Stomach (tissue), 9 donors: ENCODE data around the gene KIF5A. TPM values are rescaled to one million over a fixed set of nuclear protein-coding genes. Genes with fewer than 3 reads are reported as not detected.

Source experiments
- DNase-seq, 2 donors: peaks; one replicate each; pipeline versions ENCODE4 v3.0.0 to v3.0.0-alpha.2; 2013 to 2019
- H3K27ac ChIP-seq, 5 donors: fragments of 200-600 bp in 4 of 5; sonication (generic) in 4 of 5; one replicate each; pipeline ENCODE4 v1.5.1; 2013 to 2019; ENCODE audit warnings: mild to moderate bottlenecking in 1 of 5, moderate library complexity in 1 of 5
- H3K27me3 ChIP-seq, 3 donors: fragments of 200-600 bp; sonication (generic); one replicate each; pipeline ENCODE4 v1.5.1; 2017 to 2019; ENCODE audit warnings: mixed run types in 1 of 3
- H3K36me3 ChIP-seq, 4 donors: fragments of 200-600 bp; sonication (generic); 1 replicate in 3 of 4; 2 replicates in 1 of 4; pipeline ENCODE4 v1.5.1; 2016 to 2019
- H3K4me1 ChIP-seq, 4 donors: fragments of 200-600 bp; sonication (generic); one replicate each; pipeline ENCODE4 v1.5.1; 2016 to 2019
- H3K4me3 ChIP-seq, 4 donors: fragments of 200-600 bp; sonication (generic) in 3 of 4; one replicate each; pipeline ENCODE4 v1.5.1; 2016 to 2019; ENCODE audit warnings: mild to moderate bottlenecking in 1 of 4
- H3K9me3 ChIP-seq, 4 donors: fragments of 200-600 bp; sonication (generic); one replicate each; pipeline ENCODE4 v1.5.1; 2016 to 2019
- EP300 ChIP-seq: sonication (generic); formaldehyde crosslinking; IDR thresholded peaks from one replicate; pipeline ENCODE4 v1.6.1; 2017; ENCODE audit warnings: antibody characterized with exemption
- POLR2A ChIP-seq, 4 donors: fragments of 450-650 bp; IDR thresholded peaks; one replicate each; pipeline ENCODE4 v1.6.1; 2016; ENCODE audit warnings: antibody characterized with exemption in 4 of 4, control low read depth in 2 of 4, mild to moderate bottlenecking in 1 of 4, moderate library complexity in 1 of 4
- POLR2AphosphoS5 ChIP-seq, 3 donors: sonication (generic); formaldehyde crosslinking; IDR thresholded peaks; one replicate each; pipeline ENCODE4 v1.6.1; 2016; ENCODE audit warnings: antibody characterized with exemption in 3 of 3
- WGBS, 5 donors: extraction: QIAGEN DNeasy Blood & Tissue Kit in 3 of 5; methylation state at CpG; one replicate each; pipeline versions ENCODE4 v1.1.5 to v1.1.7; 2013 to 2018; 5-methylcytosine and 5-hydroxymethylcytosine counted together
- intact Hi-C: fragments of 100-400 bp; cut with DNase I; formaldehyde crosslinking; loops from one replicate; pipeline ENCODE4 v1.15.1; 2023; ENCODE audit warnings: low total_unique reads
- polyA plus RNA-seq, 3 donors: library from polyadenylated mRNA; stranded (reverse); fragments of 200-250 nt; gene quantifications; one replicate each; pipeline ENCODE4 v1.2.3, GENCODE V29; 2013
- total RNA-seq, 5 donors: library from RNA; depleted of rRNA; stranded (reverse); fragments of >200 nt; gene quantifications; one replicate each; pipeline versions ENCODE4 v1.1.0 to v1.2.3, GENCODE V29; 2014 to 2016
- TF ChIP-seq, protein P1 (sequence below), 7 experiments: fragments of 450-650 bp in 4 of 7; fragments of 200-600 bp in 3 of 7; sonication (generic) in 3 of 7; IDR thresholded peaks; one replicate each; pipeline ENCODE4 v1.5.1; 2016 to 2019; ENCODE audit warnings: antibody characterized with exemption in 7 of 7, control low read depth in 2 of 7, mild to moderate bottlenecking in 1 of 7
- donor health status: healthy with polysubstance abuse.
- donor health status: Bipolar disorder and iron deficiency.
- donor health status: healthy.

Gene KIF5A
- total and polyA plus RNA-seq, 8 donors, result 0.19 to 2.3 (median 1.3) TPM; not detected in 1

DNA sequence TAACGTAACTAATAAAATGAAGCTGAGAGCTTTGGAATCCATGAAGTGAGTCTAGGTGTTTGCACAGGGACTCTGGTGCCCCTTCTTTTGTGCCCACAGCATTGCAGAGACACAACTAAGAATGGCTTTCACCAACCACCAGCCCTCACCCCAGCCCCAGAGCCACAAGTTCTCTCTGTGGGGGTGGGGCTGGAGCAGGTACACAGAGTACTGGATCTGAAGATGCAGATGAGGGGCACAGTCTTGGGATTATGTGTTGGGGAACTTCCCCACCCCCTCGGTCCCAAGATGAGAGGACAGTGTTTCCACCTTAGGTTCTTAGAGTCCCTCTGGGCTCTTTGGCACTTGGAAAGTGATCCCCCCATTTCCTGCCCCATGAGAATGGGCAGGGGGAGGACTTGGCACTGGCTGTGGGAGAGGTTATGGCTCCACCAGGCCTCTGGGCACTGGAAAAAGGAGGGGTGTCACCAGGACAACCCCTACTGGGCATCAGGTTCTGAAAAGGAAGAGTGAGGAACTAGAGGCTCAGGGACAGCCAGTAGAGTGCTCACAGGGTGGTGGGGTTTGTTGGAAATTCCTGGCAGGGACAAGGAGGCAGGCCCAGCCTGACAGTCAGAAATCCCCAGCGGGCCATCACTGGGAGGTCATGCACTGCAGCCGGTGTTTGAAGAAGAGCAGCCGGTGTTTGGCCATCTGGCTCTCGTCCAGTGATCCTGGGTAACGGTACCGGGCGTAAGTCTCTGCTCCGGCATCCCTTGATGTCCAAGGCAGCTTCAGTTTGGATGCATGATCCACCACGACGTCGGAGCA is 76.5 kb downstream of the KIF5A start:
- no peak for DNase-seq
- Histone ChIP-seq H3K4me3 (no peak overlapping the region), H3K27me3 (peaks cover 0 to 98% (median 79%) of the 10 kb centered on the region in 3 donors), H3K27ac (no peak overlapping the region), H3K9me3 (no peaks in the 10 kb centered on the region), H3K4me1 (peaks cover 7 to 21% (median 16%) of the 10 kb centered on the region in 4 donors), H3K36me3 (peaks cover 0 to 18% (median 3%) of the 10 kb centered on the region in 4 donors)
- 23 to 49% (median 31%) methylated on average over 5 to 13 of the region's 13 CpGs for WGBS, 5 donors
- intact Hi-C loops, result no loop called here
- TF ChIP-seq, protein P1, sequence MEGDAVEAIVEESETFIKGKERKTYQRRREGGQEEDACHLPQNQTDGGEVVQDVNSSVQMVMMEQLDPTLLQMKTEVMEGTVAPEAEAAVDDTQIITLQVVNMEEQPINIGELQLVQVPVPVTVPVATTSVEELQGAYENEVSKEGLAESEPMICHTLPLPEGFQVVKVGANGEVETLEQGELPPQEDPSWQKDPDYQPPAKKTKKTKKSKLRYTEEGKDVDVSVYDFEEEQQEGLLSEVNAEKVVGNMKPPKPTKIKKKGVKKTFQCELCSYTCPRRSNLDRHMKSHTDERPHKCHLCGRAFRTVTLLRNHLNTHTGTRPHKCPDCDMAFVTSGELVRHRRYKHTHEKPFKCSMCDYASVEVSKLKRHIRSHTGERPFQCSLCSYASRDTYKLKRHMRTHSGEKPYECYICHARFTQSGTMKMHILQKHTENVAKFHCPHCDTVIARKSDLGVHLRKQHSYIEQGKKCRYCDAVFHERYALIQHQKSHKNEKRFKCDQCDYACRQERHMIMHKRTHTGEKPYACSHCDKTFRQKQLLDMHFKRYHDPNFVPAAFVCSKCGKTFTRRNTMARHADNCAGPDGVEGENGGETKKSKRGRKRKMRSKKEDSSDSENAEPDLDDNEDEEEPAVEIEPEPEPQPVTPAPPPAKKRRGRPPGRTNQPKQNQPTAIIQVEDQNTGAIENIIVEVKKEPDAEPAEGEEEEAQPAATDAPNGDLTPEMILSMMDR (IDR thresholded peaks at IDR 0.05), result no peak
- no peak for TF ChIP-seq POLR2A (IDR thresholded peaks at IDR 0.05)
- TF ChIP-seq EP300, result no peak
- no peak for TF ChIP-seq POLR2AphosphoS5 (IDR thresholded peaks at IDR 0.05)

DNA sequence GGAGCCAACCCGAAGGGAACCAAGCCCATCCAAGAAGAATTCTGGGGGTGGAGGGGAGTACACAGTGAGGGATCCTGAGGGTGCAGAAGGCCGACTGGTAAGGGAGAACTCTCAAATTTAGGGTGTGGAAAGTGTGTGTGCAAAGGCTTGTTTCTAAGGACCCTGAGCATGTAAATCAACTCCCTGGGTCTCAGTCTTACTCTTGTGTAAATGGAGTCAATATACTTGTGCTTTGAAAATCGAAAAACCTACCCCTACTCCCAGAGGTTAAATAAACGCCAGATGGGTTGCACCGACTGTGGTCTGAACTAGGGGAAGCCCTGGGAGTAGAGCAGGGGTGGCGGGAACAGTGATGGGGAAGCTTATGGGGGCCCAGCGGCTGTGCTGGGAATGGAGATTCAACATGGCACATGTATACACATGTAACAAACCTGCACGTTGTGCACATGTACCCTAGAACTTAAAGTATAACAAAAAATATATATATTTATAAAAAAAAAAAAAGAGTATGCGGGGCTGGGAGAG is 77.1 kb downstream of the KIF5A start:
- H3K9me3 ChIP-seq, result no peaks in the 10 kb centered on the region
- TF ChIP-seq POLR2A (IDR thresholded peaks at IDR 0.05), result no peak
- TF ChIP-seq POLR2AphosphoS5 (IDR thresholded peaks at IDR 0.05), result no peak
- TF ChIP-seq, protein P1 (IDR thresholded peaks at IDR 0.05), result no peak
- no peak for TF ChIP-seq EP300
- intact Hi-C loops, result no loop called here
- no peak overlapping the region for H3K27ac ChIP-seq
- DNase-seq, result no peak
- no peak overlapping the region for H3K4me3 ChIP-seq
- peaks cover 0 to 98% (median 79%) of the 10 kb centered on the region in 3 donors for H3K27me3 ChIP-seq
- WGBS, 5 donors, result 18 to 31% (median 26%) methylated on average over 9 of the region's 9 CpGs
- peaks cover 4 to 19% (median 15%) of the 10 kb centered on the region in 4 donors for H3K4me1 ChIP-seq
- peaks cover 0 to 18% (median 3%) of the 10 kb centered on the region in 4 donors for H3K36me3 ChIP-seq

DNA sequence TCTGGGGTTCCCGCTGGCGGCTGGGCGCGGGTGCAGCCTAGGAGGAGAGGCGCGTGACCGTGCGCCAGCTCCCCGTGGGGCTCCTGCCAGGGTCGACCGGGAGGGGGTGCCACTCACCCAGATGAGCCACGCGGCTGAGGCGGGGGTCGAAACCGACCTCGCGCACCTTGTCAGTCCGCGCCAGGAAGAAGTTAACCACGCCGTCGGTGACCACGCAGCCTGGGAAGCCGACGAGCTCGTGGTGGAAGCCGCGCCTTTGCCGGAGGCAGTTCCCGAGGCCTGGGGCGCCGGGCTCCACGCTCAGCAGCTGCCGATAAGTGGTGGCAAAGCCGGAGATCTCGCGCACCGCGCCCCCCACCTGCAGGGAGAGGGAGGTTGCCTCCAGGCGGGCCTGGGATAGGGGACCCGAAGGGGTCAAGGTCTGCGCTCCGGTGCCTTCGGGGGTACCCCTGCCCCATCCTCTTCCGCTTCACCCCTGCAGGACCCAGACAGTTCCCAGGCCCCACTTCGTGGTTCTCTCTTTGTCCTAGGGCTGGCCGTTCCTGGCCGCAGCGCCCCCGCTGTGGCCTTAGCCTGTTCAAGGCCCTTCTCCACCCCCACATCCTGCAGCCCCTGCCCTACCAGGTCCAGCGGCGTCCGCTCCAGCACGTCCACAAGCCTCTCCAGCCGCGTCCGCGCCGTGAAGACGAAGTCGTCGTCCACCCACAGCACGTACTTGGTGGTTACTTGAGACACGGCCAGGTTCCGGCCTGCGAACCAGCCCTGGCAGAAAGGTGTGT is 77.8 kb downstream of the KIF5A start:
- peaks cover 11 to 26% (median 21%) of the 10 kb centered on the region in 4 donors for H3K4me1 ChIP-seq
- 8 to 20% (median 12%) methylated on average over 36 to 67 of the region's 67 CpGs for WGBS, 5 donors
- intact Hi-C loops, result no loop called here
- peak overlapping the region in 2 of 4 donors; percentile 9 to 34 for H3K4me3 ChIP-seq
- TF ChIP-seq POLR2A (IDR thresholded peaks at IDR 0.05), result no peak
- no peak for TF ChIP-seq POLR2AphosphoS5 (IDR thresholded peaks at IDR 0.05)
- TF ChIP-seq EP300, result no peak
- TF ChIP-seq, protein P1 (IDR thresholded peaks at IDR 0.05), result no peak
- no peaks in the 10 kb centered on the region for H3K9me3 ChIP-seq
- peaks cover 0 to 18% (median 3%) of the 10 kb centered on the region in 4 donors for H3K36me3 ChIP-seq
- no peak overlapping the region for H3K27ac ChIP-seq
- peak in 1 of 2 donors; percentile 39 for DNase-seq
- peaks cover 0 to 98% (median 80%) of the 10 kb centered on the region in 3 donors for H3K27me3 ChIP-seq
